Immature natural killer cell (primary cell): ENCODE results near the gene CYRIA. TPM values are rescaled to one million over a fixed set of nuclear protein-coding genes. Genes with fewer than 3 reads are reported as not detected.

Source experiments
- DNase-seq, 3 donors: peaks; one replicate each; pipeline ENCODE4 v3.0.0; 2022; ENCODE audit warnings: mixed read lengths in 1 of 3
- H3K27ac Mint-ChIP-seq, 6 donors: one replicate each; pipeline ENCODE4 v1.8.0; 2020; ENCODE audit warnings: mixed read lengths in 6 of 6, mild to moderate bottlenecking in 5 of 6, inconsistent platforms in 4 of 6, moderate library complexity in 3 of 6
- H3K27me3 Mint-ChIP-seq, 3 donors: one replicate each; pipeline ENCODE4 v1.8.0; 2020 to 2021; ENCODE audit warnings: low read depth in 3 of 3, mild to moderate bottlenecking in 3 of 3, mixed read lengths in 3 of 3, moderate library complexity in 3 of 3, inconsistent platforms in 1 of 3
- H3K36me3 Mint-ChIP-seq, 3 donors: one replicate each; pipeline ENCODE4 v1.8.0; 2020; ENCODE audit warnings: mixed read lengths in 3 of 3, inconsistent platforms in 2 of 3, mild to moderate bottlenecking in 2 of 3
- H3K4me1 Mint-ChIP-seq, 2 donors: one replicate each; pipeline ENCODE4 v1.8.0; 2020; ENCODE audit warnings: inconsistent platforms in 2 of 2, mild to moderate bottlenecking in 2 of 2, mixed read lengths in 2 of 2, moderate library complexity in 1 of 2
- H3K4me3 Mint-ChIP-seq, 5 donors: one replicate each; pipeline ENCODE4 v1.8.0; 2020; ENCODE audit warnings: mild to moderate bottlenecking in 5 of 5, mixed read lengths in 5 of 5, inconsistent platforms in 3 of 5, moderate library complexity in 3 of 5
- H3K9me3 Mint-ChIP-seq, 6 donors: one replicate each; pipeline ENCODE4 v1.8.0; 2020; ENCODE audit warnings: mild to moderate bottlenecking in 6 of 6, mixed read lengths in 6 of 6, inconsistent platforms in 4 of 6, moderate library complexity in 3 of 6
- polyA plus RNA-seq, 3 donors: library from polyadenylated mRNA; unstranded; fragments of 300-500 nt; fragmentation: Illumina TruSeq; gene quantifications; one replicate each; pipeline ENCODE4 v1.2.3, GENCODE V29; 2021

CYRIA gene
- polyA plus RNA-seq, 3 donors from 2014 or later, result 24.0 to 41.8 (median 25.3) TPM

GRCh38 chr2:16683576-16683975, 17.9 kb upstream of the CYRIA start:
- no peaks in the 10 kb centered on the region for H3K36me3 Mint-ChIP-seq
- H3K27ac Mint-ChIP-seq, result no peak overlapping the region
- no peak overlapping the region for H3K4me3 Mint-ChIP-seq
- H3K4me1 Mint-ChIP-seq, result no peaks in the 10 kb centered on the region
- peaks cover 0 to 4% (median under 1%) of the 10 kb centered on the region in 6 donors for H3K9me3 Mint-ChIP-seq
- no peak for DNase-seq
- peaks cover 1 to 8% (median 7%) of the 10 kb centered on the region in 3 donors for H3K27me3 Mint-ChIP-seq

- DNase-seq, result no peak
- Mint-ChIP-seq H3K36me3 (peaks cover 3 to 7% (median 5%) of the 10 kb centered on the region in 3 donors), H3K27me3 (peaks cover 6 to 8% (median 7%) of the 10 kb centered on the region in 3 donors), H3K9me3 (peaks cover 4 to 11% (median 7%) of the 10 kb centered on the region in 6 donors), H3K27ac (no peak overlapping the region), H3K4me1 (no peaks in the 10 kb centered on the region), H3K4me3 (no peak overlapping the region)
Observed at GRCh38 chr2:16682431-16683118, 16.9 kb upstream of the CYRIA start.

DNA sequence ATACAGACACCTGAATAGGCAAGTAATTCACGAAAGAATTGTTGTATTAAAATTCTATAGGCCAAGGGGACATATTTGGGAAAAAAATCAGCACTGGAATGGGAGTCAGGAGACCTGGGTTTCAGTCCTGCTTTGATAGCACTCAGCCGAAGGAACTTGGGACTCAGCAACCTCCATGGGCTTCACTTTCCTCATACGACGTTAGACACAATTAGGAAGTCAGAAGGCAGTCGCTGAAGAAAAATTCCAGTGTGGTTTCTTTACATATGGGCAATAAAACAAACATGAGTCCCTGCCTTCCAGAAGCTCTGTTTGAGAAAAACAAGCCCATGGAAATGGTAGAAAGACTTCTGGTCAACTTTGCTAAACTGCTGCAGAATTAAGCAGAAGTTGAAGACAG, 15.1 kb upstream of the CYRIA start:
- H3K4me3 Mint-ChIP-seq, result no peak overlapping the region
- H3K36me3 Mint-ChIP-seq, result peaks cover 3 to 7% (median 5%) of the 10 kb centered on the region in 3 donors
- peaks cover 4 to 11% (median 7%) of the 10 kb centered on the region in 6 donors for H3K9me3 Mint-ChIP-seq
- no peak overlapping the region for H3K27ac Mint-ChIP-seq
- H3K27me3 Mint-ChIP-seq, result peaks cover 5 to 7% (median 6%) of the 10 kb centered on the region in 3 donors
- DNase-seq, result no peak
- H3K4me1 Mint-ChIP-seq, result peaks cover 3 to 4% of the 10 kb centered on the region in 2 donors

DNA sequence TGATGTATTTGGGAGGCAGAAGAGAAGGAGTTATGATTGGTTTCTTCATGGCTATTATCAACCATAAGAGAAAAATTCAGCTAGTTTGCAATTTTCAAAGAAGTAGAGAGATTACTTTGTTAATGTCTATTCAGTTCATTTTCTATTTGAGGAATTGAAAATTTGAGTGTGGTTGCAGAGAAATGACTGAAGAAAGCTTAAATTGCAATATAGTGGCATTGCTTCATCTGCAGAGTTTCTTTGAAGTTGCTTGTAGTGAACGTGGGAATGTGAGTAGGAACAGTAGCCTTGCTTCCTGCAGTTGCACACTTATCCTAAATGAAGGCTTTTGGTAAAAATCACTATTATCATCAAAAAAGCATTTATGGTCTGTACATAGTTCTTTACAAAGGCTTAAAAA, 14.7 kb upstream of the CYRIA start:
- H3K27ac Mint-ChIP-seq, result no peak overlapping the region
- H3K4me3 Mint-ChIP-seq, result no peak overlapping the region
- H3K4me1 Mint-ChIP-seq, result peaks cover 4 to 8% of the 10 kb centered on the region in 2 donors
- peaks cover 4 to 11% (median 7%) of the 10 kb centered on the region in 6 donors for H3K9me3 Mint-ChIP-seq
- peaks cover 3 to 7% (median 6%) of the 10 kb centered on the region in 3 donors for H3K27me3 Mint-ChIP-seq
- H3K36me3 Mint-ChIP-seq, result peaks cover 3 to 7% (median 5%) of the 10 kb centered on the region in 3 donors
- no peak for DNase-seq

- Mint-ChIP-seq H3K9me3 (peaks cover 4 to 11% (median 7%) of the 10 kb centered on the region in 6 donors), H3K36me3 (peaks cover 3 to 7% (median 5%) of the 10 kb centered on the region in 3 donors), H3K27me3 (peaks cover 3 to 7% (median 6%) of the 10 kb centered on the region in 3 donors), H3K27ac (no peak overlapping the region), H3K4me1 (peaks cover 9 to 16% of the 10 kb centered on the region in 2 donors), H3K4me3 (no peak overlapping the region)
- no peak for DNase-seq
Observed at GRCh38 chr2:16678964-16679363, 13.3 kb upstream of the CYRIA start.

- H3K4me1 Mint-ChIP-seq, result peaks cover 9 to 16% of the 10 kb centered on the region in 2 donors
- H3K27ac Mint-ChIP-seq, result no peak overlapping the region
- peaks cover 4 to 11% (median 7%) of the 10 kb centered on the region in 6 donors for H3K9me3 Mint-ChIP-seq
- H3K36me3 Mint-ChIP-seq, result peaks cover 3 to 7% (median 5%) of the 10 kb centered on the region in 3 donors
- no peak for DNase-seq
- H3K4me3 Mint-ChIP-seq, result no peak overlapping the region
- H3K27me3 Mint-ChIP-seq, result peaks cover 4 to 7% (median 6%) of the 10 kb centered on the region in 3 donors
Observed at GRCh38 chr2:16677875-16678274, 12.2 kb upstream of the CYRIA start.

DNA sequence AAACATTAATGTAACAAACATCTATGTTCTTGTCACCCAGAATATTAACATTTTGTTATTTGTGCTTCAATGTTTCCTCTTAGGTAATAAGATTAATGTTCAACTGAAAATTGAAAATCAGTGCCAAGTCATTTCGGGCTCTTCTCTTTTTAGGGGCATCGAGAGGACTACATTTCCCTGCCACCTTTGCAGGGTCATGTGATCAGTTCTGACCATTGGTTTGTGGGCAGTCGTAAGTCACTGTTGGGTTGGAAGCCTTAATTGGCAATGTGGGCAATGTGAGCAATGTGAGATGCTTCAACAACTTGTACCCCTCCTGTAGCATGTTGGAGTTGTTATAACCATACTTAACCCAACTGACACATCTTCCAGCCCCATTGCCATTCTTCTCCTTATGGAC, 10.1 kb upstream of the CYRIA start:
- Mint-ChIP-seq H3K4me3 (no peak overlapping the region), H3K4me1 (peaks cover 20 to 31% of the 10 kb centered on the region in 2 donors), H3K27ac (no peak overlapping the region), H3K9me3 (peaks cover 2 to 11% (median 7%) of the 10 kb centered on the region in 6 donors), H3K36me3 (peaks cover 3 to 7% (median 5%) of the 10 kb centered on the region in 3 donors), H3K27me3 (peaks cover 4 to 6% (median 5%) of the 10 kb centered on the region in 3 donors)
- no peak for DNase-seq

DNA sequence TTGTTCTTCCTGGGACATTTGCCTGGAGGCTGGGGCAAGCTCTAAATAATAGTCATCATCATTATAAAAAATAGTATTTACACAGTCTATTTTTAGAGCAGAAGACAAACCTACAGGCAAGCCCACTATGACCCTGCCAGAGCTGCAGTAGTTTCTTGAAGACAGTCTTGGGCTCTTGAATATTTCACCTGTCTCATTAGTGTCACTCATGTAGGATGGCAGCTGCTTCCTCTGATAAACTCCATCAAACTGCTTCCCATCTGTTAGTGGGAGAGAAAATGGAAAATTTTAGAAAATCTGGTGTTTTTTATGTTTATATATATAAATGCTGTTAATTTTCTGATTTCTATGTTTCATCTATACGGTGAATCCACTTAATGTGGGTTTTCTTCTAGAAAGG, 8.5 kb upstream of the CYRIA start:
- Mint-ChIP-seq H3K9me3 (peaks cover under 1 to 11% (median 7%) of the 10 kb centered on the region in 6 donors), H3K27ac (no peak overlapping the region), H3K4me3 (no peak overlapping the region), H3K4me1 (peaks cover 20 to 31% of the 10 kb centered on the region in 2 donors), H3K27me3 (peaks cover 3 to 6% (median 4%) of the 10 kb centered on the region in 3 donors), H3K36me3 (peaks cover 3 to 7% (median 5%) of the 10 kb centered on the region in 3 donors)
- no peak for DNase-seq

DNA sequence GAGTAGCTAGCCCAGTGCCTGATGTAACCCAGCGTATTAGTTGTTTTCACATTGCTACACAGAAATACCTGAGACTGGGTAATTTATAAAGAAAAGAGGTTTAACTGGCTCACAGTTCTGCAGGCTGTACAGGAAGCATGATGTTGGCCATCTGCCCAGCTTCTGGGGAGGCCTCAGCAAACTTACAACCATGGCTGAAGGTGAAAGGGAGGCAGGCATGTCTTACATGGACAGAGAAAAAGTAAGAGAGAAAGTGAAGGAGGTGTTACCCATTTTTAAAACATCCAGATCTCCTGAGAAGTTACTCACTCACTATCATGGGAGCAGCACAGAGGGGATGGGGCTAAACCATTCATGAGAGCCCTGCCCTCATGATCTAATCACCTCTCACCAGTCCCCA, 6.1 kb upstream of the CYRIA start:
- DNase-seq, result no peak
- Mint-ChIP-seq H3K4me1 (peaks cover 24 to 31% of the 10 kb centered on the region in 2 donors), H3K27ac (peak overlapping the region in 1 of 6 donors; percentile 42), H3K4me3 (no peak overlapping the region), H3K9me3 (no peaks in the 10 kb centered on the region), H3K27me3 (peaks cover 0 to 6% (median 6%) of the 10 kb centered on the region in 3 donors), H3K36me3 (no peaks in the 10 kb centered on the region)

DNA sequence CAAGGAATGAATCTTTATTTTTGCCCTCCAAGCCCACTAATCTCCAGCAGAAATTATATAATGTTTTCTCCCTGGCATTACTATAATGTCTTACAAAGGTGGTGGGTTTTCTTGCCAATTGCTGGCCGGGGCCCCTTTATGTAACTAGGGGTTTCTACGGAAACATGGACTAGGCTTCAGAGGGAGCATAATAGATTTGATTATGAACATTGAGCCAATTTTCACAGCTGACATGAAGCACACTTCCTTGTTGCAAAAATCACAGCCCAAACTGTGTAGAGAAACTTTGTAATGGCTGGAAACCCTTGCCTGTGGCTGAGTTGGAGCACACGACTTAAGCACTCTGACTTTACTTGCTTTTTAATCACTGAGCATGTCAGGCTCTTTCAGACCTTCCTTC, 3.8 kb upstream of the CYRIA start:
- peaks cover 31 to 32% of the 10 kb centered on the region in 2 donors for H3K4me1 Mint-ChIP-seq
- DNase-seq, result no peak
- H3K36me3 Mint-ChIP-seq, result no peaks in the 10 kb centered on the region
- peaks cover 3 to 16% (median 13%) of the 10 kb centered on the region in 3 donors for H3K27me3 Mint-ChIP-seq
- no peak overlapping the region for H3K4me3 Mint-ChIP-seq
- peak overlapping the region in 1 of 6 donors; percentile 39 for H3K27ac Mint-ChIP-seq
- H3K9me3 Mint-ChIP-seq, result no peaks in the 10 kb centered on the region

GRCh38 chr2:16666449-16666801, 791 bp upstream of the CYRIA start:
- H3K27me3 Mint-ChIP-seq, result peaks cover 6 to 17% (median 15%) of the 10 kb centered on the region in 3 donors
- DNase-seq, result peak in 2 of 3 donors; percentile 27 to 35
- no peaks in the 10 kb centered on the region for H3K9me3 Mint-ChIP-seq
- H3K4me3 Mint-ChIP-seq, result peak overlapping the region; percentile 84 to 92 (median 90)
- peak overlapping the region; percentile 83 to 96 (median 94) for H3K27ac Mint-ChIP-seq
- H3K36me3 Mint-ChIP-seq, result no peaks in the 10 kb centered on the region
- peaks cover 51 to 53% of the 10 kb centered on the region in 2 donors for H3K4me1 Mint-ChIP-seq

- Mint-ChIP-seq H3K4me3 (peak overlapping the region; percentile 89 to 97 (median 90)), H3K9me3 (no peaks in the 10 kb centered on the region), H3K27me3 (peaks cover 6 to 17% (median 15%) of the 10 kb centered on the region in 3 donors), H3K36me3 (peaks cover 3% of the 10 kb centered on the region in 3 donors), H3K4me1 (peaks cover 60 to 64% of the 10 kb centered on the region in 2 donors), H3K27ac (peak overlapping the region; percentile 88 to 98 (median 94))
- peak in 1 of 3 donors; percentile 23 for DNase-seq
Observed at GRCh38 chr2:16664809-16665747, 556 bp downstream of the CYRIA start.

GRCh38 chr2:16664052-16664731, 1.4 kb downstream of the CYRIA start:
- peak; percentile 66 to 70 (median 70) for DNase-seq
- Mint-ChIP-seq H3K27ac (peak overlapping the region; percentile 88 to 98 (median 94)), H3K27me3 (peaks cover 6 to 17% (median 15%) of the 10 kb centered on the region in 3 donors), H3K4me1 (peaks cover 69 to 73% of the 10 kb centered on the region in 2 donors), H3K36me3 (peaks cover 3 to 4% (median 3%) of the 10 kb centered on the region in 3 donors), H3K9me3 (no peaks in the 10 kb centered on the region), H3K4me3 (peak overlapping the region; percentile 89 to 97 (median 90))
